ACHN (cell line): Measurements from ENCODE around the gene CALML3.
"Not testable (repeated sequence)": the region's sequence is repeated elsewhere in the genome, so short reads cannot be mapped to it uniquely, and the experiment has no call there.

Experiments
- DNase-seq: peaks from one replicate; pipeline ENCODE4 v3.0.0-alpha.2; 2015
- in situ Hi-C: cut with HindIII; loops from 2 replicates; pipeline ENCODE4 v1.10.0; 2017; ENCODE audit warnings: low sequenced_read_pairs, low pct_ligation_motif_present, low pct_unique_long_range_greater_than_20kb

The CALML3 gene

GRCh38 chr10:5524641-5525560, at the start of gene CALML3:
Gene CALML3 (plus strand): TSS chr10:5524961. CDS start chr10:5525086, 125 bp downstream.
- DNase-seq: no peak
- in situ Hi-C loops: no loop called here

- in situ Hi-C loops, DNase-seq: not testable (repeated sequence)
Measured at GRCh38 chr10:5475088-5475487, 49.7 kb upstream of the CALML3 start.

GRCh38 chr10:5475974-5476807, 48.6 kb upstream of the CALML3 start:
- in situ Hi-C loops: not testable (repeated sequence)

GRCh38 chr10:5476918-5477525, 47.7 kb upstream of the CALML3 start:
- DNase-seq: no peak
- in situ Hi-C loops: no loop called here

More at GRCh38 chr10:5475974-5476807, 48.6 kb upstream of the CALML3 start:
- DNase-seq: not testable (repeated sequence)

- DNase-seq: no peak
- in situ Hi-C loops: no loop called here
Measured at GRCh38 chr10:5477948-5478693, 46.6 kb upstream of the CALML3 start.

- no peak for DNase-seq
- in situ Hi-C loops: no loop called here
Measured at GRCh38 chr10:5478694-5479305, 46.0 kb upstream of the CALML3 start.

GRCh38 chr10:5479481-5480161, 45.1 kb upstream of the CALML3 start:
- DNase-seq: no peak

GRCh38 chr10:5480162-5480941, 44.4 kb upstream of the CALML3 start:
- in situ Hi-C loops: no loop called here
- no peak for DNase-seq

More at GRCh38 chr10:5479481-5480161, 45.1 kb upstream of the CALML3 start:
- in situ Hi-C loops: no loop called here

- in situ Hi-C loops: no loop called here
- no peak for DNase-seq
Measured at GRCh38 chr10:5481121-5481520, 43.6 kb upstream of the CALML3 start.

GRCh38 chr10:5482016-5482415, 42.7 kb upstream of the CALML3 start:
- DNase-seq: no peak
- in situ Hi-C loops: no loop called here

- no peak for DNase-seq
- in situ Hi-C loops: no loop called here
Measured at GRCh38 chr10:5484205-5484604, 40.6 kb upstream of the CALML3 start.

GRCh38 chr10:5485290-5485689, 39.5 kb upstream of the CALML3 start:
- DNase-seq: no peak
- in situ Hi-C loops: no loop called here

GRCh38 chr10:5485948-5486852, 38.6 kb upstream of the CALML3 start:
- no peak for DNase-seq
- in situ Hi-C loops: no loop called here

- in situ Hi-C loops: no loop called here
- DNase-seq: no peak
Measured at GRCh38 chr10:5486853-5487235, 37.9 kb upstream of the CALML3 start.

- in situ Hi-C loops: no loop called here
- no peak for DNase-seq
Measured at GRCh38 chr10:5488272-5489161, 36.2 kb upstream of the CALML3 start.
